ENCODE measurements around the gene RABL2B. TPM values are rescaled to one million over a fixed set of nuclear protein-coding genes. Genes with fewer than 3 reads are reported as not detected.

Gene RABL2B
- total and polyA plus RNA-seq, 2 experiments from 2014 or later, result 18.4 to 23.6 TPM

GRCh38 chr22:50729391-50730012 is 53.9 kb downstream of the RABL2B start:
- WGBS, 2 experiments (ENCODE audit: low coverage in 1 of 2, low lambda C conversion rate in 2 of 2, missing lambda C conversion rate in 2 of 2), result 94 to 96% methylated on average over 18 to 21 of the region's 21 CpGs
- H3K4me2 ChIP-seq (ENCODE audit: unreplicated experiment), result no peak overlapping the region
- no peak overlapping the region for H3K9ac ChIP-seq
- no peaks in the 10 kb centered on the region for H3K36me3 ChIP-seq (ENCODE audit: low read depth)
- in situ Hi-C loops (cut with MboI), result no loop called here
- no peaks in the 10 kb centered on the region for H3K4me1 ChIP-seq (ENCODE audit: insufficient read depth)
- H2AFZ ChIP-seq, result no peak overlapping the region
- H3K9me2 ChIP-seq (ENCODE audit: insufficient read depth), result no peaks in the 10 kb centered on the region
- H3F3A ChIP-seq (ENCODE audit: insufficient read depth), result no peaks in the 10 kb centered on the region
- TF ChIP-seq EZH2phosphoT487 (IDR thresholded peaks at IDR 0.05; ENCODE audit: insufficient read depth, low read depth) (no peak), EZH2 (IDR thresholded peaks at IDR 0.05; ENCODE audit: insufficient read depth, poor library complexity, severe bottlenecking) (no peak)
- no peaks in the 10 kb centered on the region for H3K9me3 ChIP-seq (ENCODE audit: low read depth)
- H3K27me3 ChIP-seq (replicated peaks; ENCODE audit: insufficient read depth), result no peaks in the 10 kb centered on the region
- H3K27ac ChIP-seq, result no peak overlapping the region
- no peaks in the 10 kb centered on the region for H3K79me2 ChIP-seq (ENCODE audit: insufficient read depth)
- H4K20me1 ChIP-seq (ENCODE audit: insufficient read depth), result no peaks in the 10 kb centered on the region
- no peak for DNase-seq
- H3K4me3 ChIP-seq, result no peak overlapping the region

GRCh38 chr22:50728523-50728931 is 54.9 kb downstream of the RABL2B start:
- H3K9ac ChIP-seq, result no peak overlapping the region
- no peak overlapping the region for H3K27ac ChIP-seq
- in situ Hi-C loops (cut with MboI), result no loop called here
- H2AFZ ChIP-seq, result no peak overlapping the region
- H3K4me1 ChIP-seq (ENCODE audit: insufficient read depth), result no peaks in the 10 kb centered on the region
- no peaks in the 10 kb centered on the region for H3K27me3 ChIP-seq (replicated peaks; ENCODE audit: insufficient read depth)
- no peak for DNase-seq
- H3K9me3 ChIP-seq (ENCODE audit: low read depth), result no peaks in the 10 kb centered on the region
- H3F3A ChIP-seq (ENCODE audit: insufficient read depth), result no peaks in the 10 kb centered on the region
- no peaks in the 10 kb centered on the region for H3K9me2 ChIP-seq (ENCODE audit: insufficient read depth)
- no peaks in the 10 kb centered on the region for H3K36me3 ChIP-seq (ENCODE audit: low read depth)
- 39% methylated on average over 2 of the region's 2 CpGs; no CpG with 5 or more reads in 1 of the 2 experiments for WGBS, 2 experiments (ENCODE audit: low coverage in 1 of 2, low lambda C conversion rate in 2 of 2, missing lambda C conversion rate in 2 of 2)
- H3K4me2 ChIP-seq (ENCODE audit: unreplicated experiment), result no peak overlapping the region
- no peaks in the 10 kb centered on the region for H3K79me2 ChIP-seq (ENCODE audit: insufficient read depth)
- TF ChIP-seq EZH2 (IDR thresholded peaks at IDR 0.05; ENCODE audit: insufficient read depth, poor library complexity, severe bottlenecking) (no peak), EZH2phosphoT487 (IDR thresholded peaks at IDR 0.05; ENCODE audit: insufficient read depth, low read depth) (no peak)
- no peaks in the 10 kb centered on the region for H4K20me1 ChIP-seq (ENCODE audit: insufficient read depth)
- H3K4me3 ChIP-seq, result no peak overlapping the region

- Histone ChIP-seq H3K9me3 (ENCODE audit: low read depth) (no peaks in the 10 kb centered on the region), H3K9me2 (ENCODE audit: insufficient read depth) (no peaks in the 10 kb centered on the region), H3K4me1 (ENCODE audit: insufficient read depth) (no peaks in the 10 kb centered on the region), H3K79me2 (ENCODE audit: insufficient read depth) (no peaks in the 10 kb centered on the region), H3K9ac (no peak overlapping the region), H3K4me2 (ENCODE audit: unreplicated experiment) (no peak overlapping the region), H3K36me3 (ENCODE audit: low read depth) (no peaks in the 10 kb centered on the region), H2AFZ (no peak overlapping the region), H3K27ac (no peak overlapping the region), H3F3A (ENCODE audit: insufficient read depth) (no peaks in the 10 kb centered on the region), H4K20me1 (ENCODE audit: insufficient read depth) (no peaks in the 10 kb centered on the region), H3K27me3 (replicated peaks; ENCODE audit: insufficient read depth) (no peaks in the 10 kb centered on the region), H3K4me3 (no peak overlapping the region)
- DNase-seq, result no peak
- in situ Hi-C loops (cut with MboI), result no loop called here
- TF ChIP-seq EZH2phosphoT487 (IDR thresholded peaks at IDR 0.05; ENCODE audit: insufficient read depth, low read depth) (no peak), EZH2 (IDR thresholded peaks at IDR 0.05; ENCODE audit: insufficient read depth, poor library complexity, severe bottlenecking) (no peak)
- WGBS, 2 experiments (ENCODE audit: low coverage in 1 of 2, low lambda C conversion rate in 2 of 2, missing lambda C conversion rate in 2 of 2), result 85 to 90% methylated on average over 20 to 22 of the region's 23 CpGs
Measured at GRCh38 chr22:50727678-50728522, 55.5 kb downstream of the RABL2B start.

- Histone ChIP-seq H3K27ac (no peak overlapping the region), H3K9ac (no peak overlapping the region), H2AFZ (no peak overlapping the region), H3F3A (ENCODE audit: insufficient read depth) (no peaks in the 10 kb centered on the region), H3K36me3 (ENCODE audit: low read depth) (no peaks in the 10 kb centered on the region), H3K9me2 (ENCODE audit: insufficient read depth) (no peaks in the 10 kb centered on the region), H3K79me2 (ENCODE audit: insufficient read depth) (no peaks in the 10 kb centered on the region), H4K20me1 (ENCODE audit: insufficient read depth) (no peaks in the 10 kb centered on the region), H3K4me3 (no peak overlapping the region), H3K27me3 (replicated peaks; ENCODE audit: insufficient read depth) (no peaks in the 10 kb centered on the region), H3K4me1 (ENCODE audit: insufficient read depth) (no peaks in the 10 kb centered on the region), H3K4me2 (ENCODE audit: unreplicated experiment) (no peak overlapping the region), H3K9me3 (ENCODE audit: low read depth) (no peaks in the 10 kb centered on the region)
- in situ Hi-C loops (cut with MboI), result no loop called here
- no peak for TF ChIP-seq EZH2phosphoT487 (IDR thresholded peaks at IDR 0.05; ENCODE audit: insufficient read depth, low read depth)
- no peak for TF ChIP-seq EZH2 (IDR thresholded peaks at IDR 0.05; ENCODE audit: insufficient read depth, poor library complexity, severe bottlenecking)
- WGBS, 2 experiments (ENCODE audit: low coverage in 1 of 2, low lambda C conversion rate in 2 of 2, missing lambda C conversion rate in 2 of 2), result 89 to 93% methylated on average over 14 of the region's 14 CpGs
- DNase-seq, result no peak
Measured at GRCh38 chr22:50726643-50727340, 56.6 kb downstream of the RABL2B start.
